Dermis blood vessel endothelial cell (primary cell): ENCODE measurements around the gene EDIL3. TPM values are rescaled to one million over a fixed set of nuclear protein-coding genes. Genes with fewer than 3 reads are reported as not detected.
"Not testable (repeated sequence)": the region's sequence is repeated elsewhere in the genome, so short reads cannot be mapped to it uniquely, and the experiment has no call there.

Experiments
- DNase-seq: peaks from one replicate; pipeline ENCODE4 v3.0.0; 2010
- total RNA-seq: library from RNA; depleted of rRNA; stranded (reverse); fragments of >200 nt; gene quantifications from 2 replicates; pipeline ENCODE4 v1.2.3, GENCODE V29; 2014

Gene EDIL3
- total RNA-seq, 1 donor from 2014 or later: 1.5 TPM

GRCh38 chr5:84057211-84057610, 327.5 kb downstream of the EDIL3 start:
- DNase-seq: no peak

- no peak for DNase-seq
These were observed 338.7 kb downstream of the EDIL3 start for GRCh38 chr5:84045964-84046363.

GRCh38 chr5:84036842-84037241, 347.8 kb downstream of the EDIL3 start:
- no peak for DNase-seq

- peak; percentile 5 for DNase-seq
These were observed 352.4 kb downstream of the EDIL3 start for GRCh38 chr5:84032324-84032723.

- DNase-seq: peak; percentile 57
These were observed 356.6 kb downstream of the EDIL3 start for GRCh38 chr5:84028093-84028492.

- DNase-seq: not testable (repeated sequence)
These were observed 366.2 kb downstream of the EDIL3 start for GRCh38 chr5:84018521-84018920.

GRCh38 chr5:84017523-84018172, 367.0 kb downstream of the EDIL3 start:
- peak; percentile 9 for DNase-seq

- DNase-seq: no peak
These were observed 368.6 kb downstream of the EDIL3 start for GRCh38 chr5:84016085-84016484.

GRCh38 chr5:84014966-84015365, 369.7 kb downstream of the EDIL3 start:
- DNase-seq: no peak

GRCh38 chr5:83993803-83994202, 390.9 kb downstream of the EDIL3 start:
- DNase-seq: no peak

- DNase-seq: peak; percentile 4
These were observed 393.0 kb downstream of the EDIL3 start for GRCh38 chr5:83991566-83992224.

GRCh38 chr5:83988293-83988685, 396.4 kb downstream of the EDIL3 start:
- no peak for DNase-seq

- peak; percentile 37 for DNase-seq
These were observed 397.0 kb downstream of the EDIL3 start for GRCh38 chr5:83987513-83988292.

GRCh38 chr5:83983852-83984251, 400.8 kb downstream of the EDIL3 start:
- DNase-seq: no peak

- no peak for DNase-seq
These were observed 410.5 kb downstream of the EDIL3 start for GRCh38 chr5:83973925-83974815.

- DNase-seq: no peak
These were observed 411.8 kb downstream of the EDIL3 start for GRCh38 chr5:83972909-83973308.

GRCh38 chr5:83972236-83972635, 412.4 kb downstream of the EDIL3 start:
- no peak for DNase-seq

GRCh38 chr5:83967417-83967816, 417.3 kb downstream of the EDIL3 start:
- no peak for DNase-seq

GRCh38 chr5:83965441-83965840, 419.2 kb downstream of the EDIL3 start:
- DNase-seq: no peak

- DNase-seq: peak; percentile 26
These were observed 420.4 kb downstream of the EDIL3 start for GRCh38 chr5:83964271-83964670.

GRCh38 chr5:83957188-83957587, 427.5 kb downstream of the EDIL3 start:
- DNase-seq: no peak

GRCh38 chr5:83956386-83956785, 428.3 kb downstream of the EDIL3 start:
- DNase-seq: no peak

GRCh38 chr5:83955916-83956315, 428.8 kb downstream of the EDIL3 start:
- DNase-seq: peak; percentile 10
